GM12878 (cell line): ENCODE results near the gene HS3ST5. TPM values are rescaled to one million over a fixed set of nuclear protein-coding genes. Genes with fewer than 3 reads are reported as not detected.

ENCODE experiments used
- ATAC-seq: fragments of 200-7000 bp; cut with Tn5 transposase; 3 replicates; pipeline ENCODE4 v1.9.1; 2020; ENCODE audit warnings: mild to moderate bottlenecking, moderate library complexity
- BruUV-seq: library from RNA; stranded (reverse); fragments of 400-500 nt; replicated peaks from 2 replicates; lab custom pipeline; 2021; lab: Mats Ljungman, UMichigan
- CTCF ChIA-PET: fragments of 300-600 bp; sonication (Branson Sonifier 250); formaldehyde crosslinking; extraction: SDS; loops from one replicate; lab custom pipeline; 2021; ENCODE audit warnings: inconsistent platforms; lab: Yijun Ruan, JAX
- POLR2A ChIA-PET: fragments of 350-600 bp; formaldehyde crosslinking; extraction: SDS; loops from one replicate; lab custom pipeline; 2021; ENCODE audit warnings: inconsistent platforms; lab: Charles Lee
- RAD21 ChIA-PET: fragments of 300-600 bp; sonication (Branson Sonifier 250); formaldehyde crosslinking; loops from one replicate; lab custom pipeline; 2023; ENCODE audit warnings: antibody characterized with exemption; ENCODE audit not compliant: unreplicated experiment; lab: Charles Lee
- SMC1A ChIA-PET: fragments of 300-600 bp; sonication (Branson Sonifier 250); formaldehyde crosslinking; loops from one replicate; lab custom pipeline; 2023; ENCODE audit not compliant: unreplicated experiment, uncharacterized antibody; lab: Charles Lee
- DNase-seq: peaks from one replicate; pipeline ENCODE4 v3.0.0-alpha.2; 2011; ENCODE audit warnings: low read depth, low spot score
- FAIRE-seq: peaks from 3 replicates; lab custom pipeline; 2011; peaks lifted over from hg19 to GRCh38; lab: Jason Lieb, UNC
- H2AFZ ChIP-seq: 2 replicates; pipeline ENCODE4 v1.6.0; 2011; ENCODE audit warnings: low read depth, low read length, control low read depth; ENCODE audit not compliant: control insufficient read depth
- H3K27ac ChIP-seq: 2 replicates; pipeline ENCODE4 v1.5.1; 2011; ENCODE audit warnings: control low read depth; ENCODE audit not compliant: control insufficient read depth, insufficient read depth
- H3K27me3 ChIP-seq, 2 experiments: replicated peaks in 1 of 2; 2 replicates each; pipeline versions ENCODE4 v1.6.0 to v1.6.1; 2011; ENCODE audit warnings: low read length in 1 of 2; ENCODE audit not compliant: control insufficient read depth in 2 of 2, insufficient read depth in 2 of 2
- H3K36me3 ChIP-seq, 2 experiments: 2 replicates each; pipeline ENCODE4 v1.5.1; 2011; ENCODE audit warnings: low read length in 1 of 2; ENCODE audit not compliant: control insufficient read depth in 2 of 2, insufficient read depth in 2 of 2
- H3K4me1 ChIP-seq: 2 replicates; pipeline ENCODE4 v1.6.1; 2011; ENCODE audit warnings: mild to moderate bottlenecking, low read length, moderate library complexity, mixed read lengths; ENCODE audit not compliant: control insufficient read depth, insufficient read depth
- H3K4me2 ChIP-seq: 2 replicates; pipeline ENCODE4 v1.6.0; 2011; ENCODE audit warnings: control low read depth; ENCODE audit not compliant: control insufficient read depth, insufficient read depth
- H3K4me3 ChIP-seq: fragments of 200-600 bp; sonication (generic); 2 replicates; pipeline ENCODE4 v1.5.1; 2016
- H3K79me2 ChIP-seq: 2 replicates; pipeline ENCODE4 v1.6.0; 2011; ENCODE audit warnings: low read length; ENCODE audit not compliant: control insufficient read depth, insufficient read depth
- H3K9ac ChIP-seq: 2 replicates; pipeline ENCODE4 v1.8.0; 2011; ENCODE audit warnings: low read length, control low read depth, mixed read lengths; ENCODE audit not compliant: control insufficient read depth, insufficient read depth
- H3K9me3 ChIP-seq: replicated peaks from 3 replicates; pipeline ENCODE4 v1.5.1; 2011; ENCODE audit warnings: mild to moderate bottlenecking, low read length; ENCODE audit not compliant: control insufficient read depth, insufficient read depth
- H4K20me1 ChIP-seq: 2 replicates; pipeline ENCODE4 v1.6.0; 2011; ENCODE audit not compliant: control insufficient read depth, insufficient read depth
- ATF7 ChIP-seq: fragments of 450-650 bp; IDR thresholded peaks from 2 replicates; pipeline ENCODE4 v1.6.1; 2016; ENCODE audit warnings: low read depth, mild to moderate bottlenecking
- CBFB ChIP-seq: IDR thresholded peaks from 2 replicates; pipeline ENCODE4 v1.6.1; 2016; ENCODE audit warnings: antibody characterized with exemption, low read depth
- E2F8 ChIP-seq: fragments of 450-650 bp; IDR thresholded peaks from 2 replicates; pipeline ENCODE4 v1.6.1; 2018; ENCODE audit warnings: mild to moderate bottlenecking, low read depth, moderate library complexity; ENCODE audit not compliant: partially characterized antibody
- PBX3 ChIP-seq: IDR thresholded peaks from 2 replicates; pipeline ENCODE4 v1.6.1; 2011; ENCODE audit warnings: mild to moderate bottlenecking, low read depth, low read length, moderate library complexity; ENCODE audit not compliant: insufficient replicate concordance
- RAD21 ChIP-seq: IDR thresholded peaks from 2 replicates; pipeline ENCODE4 v1.6.1; 2011; ENCODE audit warnings: mild to moderate bottlenecking, low read depth, low read length, moderate library complexity; ENCODE audit not compliant: insufficient read depth
- RFX5 ChIP-seq: IDR thresholded peaks from 2 replicates; pipeline ENCODE4 v1.6.1; 2011; ENCODE audit warnings: low read depth, low read length, improper control_type of control experiment
- TAF1 ChIP-seq: IDR thresholded peaks from 2 replicates; pipeline ENCODE4 v1.6.1; 2011; ENCODE audit warnings: mild to moderate bottlenecking, low read depth, low read length, borderline replicate concordance
- WGBS: methylation state at CpG from one replicate; pipeline ENCODE4 v1.1.6; 2016; ENCODE audit warnings: low lambda C conversion rate; ENCODE audit not compliant: insufficient replicate concordance, insufficient coverage; ENCODE audit errors: missing lambda C conversion rate; 5-methylcytosine and 5-hydroxymethylcytosine counted together
- in situ Hi-C: fragments of 300-500 bp; cut with MboI; formaldehyde crosslinking; loops from 9 replicates; pipeline ENCODE4 v1.14.3; 2018; ENCODE audit warnings: mixed read lengths
- intact Hi-C: fragments of 100-400 bp; cut with micrococcal nuclease; formaldehyde crosslinking; loops from one replicate; pipeline ENCODE4 v1.14.2; 2022; ENCODE audit not compliant: unreplicated experiment
- polyA plus RNA-seq, 11 experiments: library from polyadenylated mRNA; depleted of rRNA in 4 of 11; unstranded in 6 of 11; stranded (reverse) in 5 of 11; fragments of >200 nt; fragmentation: Nextera tagmentation in 4 of 11; fragmentation: Illumina TruSeq in 1 of 11; extraction: Ambion mirVana in 4 of 11; extraction: Trizol in 1 of 11; gene quantifications; 1 replicate in 1 of 11; 2 replicates in 10 of 11; pipeline versions ENCODE4 v1.2.1 to v1.2.3, GENCODE V29; 2011 to 2016; ENCODE audit warnings: inconsistent platforms in 2 of 11, missing spikeins in 2 of 11, low read depth in 1 of 11
- total RNA-seq, 4 experiments: library from RNA; depleted of rRNA in 3 of 4; stranded (reverse); fragments of >200 nt in 3 of 4; fragmentation: Illumina TruSeq in 1 of 4; extraction: Trizol in 1 of 4; gene quantifications; 2 replicates each; pipeline versions ENCODE4 v1.2.1 to v1.2.3, GENCODE V29; 2013 to 2021
- TF ChIP-seq, protein P1 (sequence below): IDR thresholded peaks from 2 replicates; pipeline ENCODE4 v1.6.1; 2012; ENCODE audit warnings: mild to moderate bottlenecking, low read depth, low read length
- TF ChIP-seq, protein P2 (sequence below): IDR thresholded peaks from 2 replicates; pipeline ENCODE4 v1.6.1; 2011; ENCODE audit warnings: borderline replicate concordance, low read depth, mild to moderate bottlenecking, moderate library complexity, low read length; ENCODE audit not compliant: insufficient read depth, poor library complexity, severe bottlenecking

The HS3ST5 gene
- total and polyA plus RNA-seq, 10 of the 15 experiments (the other 5 are each of a cell fraction or from before 2014, with no cell fraction given): 0.04 TPM; not detected in 9

DNA sequence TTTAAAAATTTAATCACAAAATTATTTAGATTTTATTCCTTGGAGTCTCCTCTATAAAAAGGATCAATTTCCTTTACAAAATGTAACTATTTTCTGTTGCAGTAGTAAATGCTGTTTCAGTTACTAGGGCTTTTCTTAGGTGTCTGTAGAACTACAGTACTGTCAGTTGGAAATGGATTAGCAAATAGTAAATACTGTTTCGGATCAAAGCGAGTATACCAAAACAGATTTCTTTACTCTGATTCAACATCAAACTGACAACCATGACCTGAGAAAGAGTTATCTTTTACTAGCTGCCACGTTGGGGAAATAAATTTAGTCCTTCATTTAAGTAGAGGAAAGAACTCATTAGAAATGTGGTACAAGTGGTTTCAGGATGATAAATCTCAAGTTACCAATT, 172.5 kb downstream of the HS3ST5 start:
- no peaks in the 10 kb centered on the region for H3K36me3 ChIP-seq
- ChIA-PET SMC1A (interaction anchor here (0.6 to 1.5 kb wide), 2 partner anchors 15 to 18 kb away, joined by 3 read pairs; no protein-coding TSS in a partner anchor), POLR2A (no interaction called here), RAD21 (no interaction called here), CTCF (interaction anchor here (2.7 kb wide), 1 partner anchor 62 kb away, joined by 8 read pairs; no protein-coding TSS in a partner anchor)
- H3K4me2 ChIP-seq: no peak overlapping the region
- ATAC-seq (no peak), DNase-seq (no peak), FAIRE-seq (no peak)
- no peaks in the 10 kb centered on the region for H3K9me3 ChIP-seq
- no peaks in the 10 kb centered on the region for H3K4me1 ChIP-seq
- H3K27me3 ChIP-seq: no peaks in the 10 kb centered on the region
- H4K20me1 ChIP-seq: no peaks in the 10 kb centered on the region
- WGBS: 41% methylated on average over 3 of the region's 3 CpGs
- H3K27ac ChIP-seq: no peak overlapping the region
- in situ Hi-C loops: no loop called here
- intact Hi-C loops: no loop called here
- no peak for TF ChIP-seq TAF1
- no peak for TF ChIP-seq ATF7
- TF ChIP-seq CBFB: no peak
- no peak for TF ChIP-seq PBX3
- no peak for TF ChIP-seq E2F8
- TF ChIP-seq RFX5: no peak
- TF ChIP-seq, protein P1, sequence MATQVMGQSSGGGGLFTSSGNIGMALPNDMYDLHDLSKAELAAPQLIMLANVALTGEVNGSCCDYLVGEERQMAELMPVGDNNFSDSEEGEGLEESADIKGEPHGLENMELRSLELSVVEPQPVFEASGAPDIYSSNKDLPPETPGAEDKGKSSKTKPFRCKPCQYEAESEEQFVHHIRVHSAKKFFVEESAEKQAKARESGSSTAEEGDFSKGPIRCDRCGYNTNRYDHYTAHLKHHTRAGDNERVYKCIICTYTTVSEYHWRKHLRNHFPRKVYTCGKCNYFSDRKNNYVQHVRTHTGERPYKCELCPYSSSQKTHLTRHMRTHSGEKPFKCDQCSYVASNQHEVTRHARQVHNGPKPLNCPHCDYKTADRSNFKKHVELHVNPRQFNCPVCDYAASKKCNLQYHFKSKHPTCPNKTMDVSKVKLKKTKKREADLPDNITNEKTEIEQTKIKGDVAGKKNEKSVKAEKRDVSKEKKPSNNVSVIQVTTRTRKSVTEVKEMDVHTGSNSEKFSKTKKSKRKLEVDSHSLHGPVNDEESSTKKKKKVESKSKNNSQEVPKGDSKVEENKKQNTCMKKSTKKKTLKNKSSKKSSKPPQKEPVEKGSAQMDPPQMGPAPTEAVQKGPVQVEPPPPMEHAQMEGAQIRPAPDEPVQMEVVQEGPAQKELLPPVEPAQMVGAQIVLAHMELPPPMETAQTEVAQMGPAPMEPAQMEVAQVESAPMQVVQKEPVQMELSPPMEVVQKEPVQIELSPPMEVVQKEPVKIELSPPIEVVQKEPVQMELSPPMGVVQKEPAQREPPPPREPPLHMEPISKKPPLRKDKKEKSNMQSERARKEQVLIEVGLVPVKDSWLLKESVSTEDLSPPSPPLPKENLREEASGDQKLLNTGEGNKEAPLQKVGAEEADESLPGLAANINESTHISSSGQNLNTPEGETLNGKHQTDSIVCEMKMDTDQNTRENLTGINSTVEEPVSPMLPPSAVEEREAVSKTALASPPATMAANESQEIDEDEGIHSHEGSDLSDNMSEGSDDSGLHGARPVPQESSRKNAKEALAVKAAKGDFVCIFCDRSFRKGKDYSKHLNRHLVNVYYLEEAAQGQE: no peak
- no peak for TF ChIP-seq RAD21
- TF ChIP-seq, protein P2, sequence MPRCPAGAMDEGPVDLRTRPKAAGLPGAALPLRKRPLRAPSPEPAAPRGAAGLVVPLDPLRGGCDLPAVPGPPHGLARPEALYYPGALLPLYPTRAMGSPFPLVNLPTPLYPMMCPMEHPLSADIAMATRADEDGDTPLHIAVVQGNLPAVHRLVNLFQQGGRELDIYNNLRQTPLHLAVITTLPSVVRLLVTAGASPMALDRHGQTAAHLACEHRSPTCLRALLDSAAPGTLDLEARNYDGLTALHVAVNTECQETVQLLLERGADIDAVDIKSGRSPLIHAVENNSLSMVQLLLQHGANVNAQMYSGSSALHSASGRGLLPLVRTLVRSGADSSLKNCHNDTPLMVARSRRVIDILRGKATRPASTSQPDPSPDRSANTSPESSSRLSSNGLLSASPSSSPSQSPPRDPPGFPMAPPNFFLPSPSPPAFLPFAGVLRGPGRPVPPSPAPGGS: no peak
- H3K9ac ChIP-seq: no peak overlapping the region
- H3K4me3 ChIP-seq: no peak overlapping the region
- H3K79me2 ChIP-seq: no peaks in the 10 kb centered on the region
- BruUV-seq: no TSS peak
- no peak overlapping the region for H2AFZ ChIP-seq
